CD4-positive, alpha-beta T cell treated with Interferon gamma for 1 hour (primary cell): Measurements from ENCODE around the gene METAP1D.
"Not testable (repeated sequence)": the region's sequence is repeated elsewhere in the genome, so short reads cannot be mapped to it uniquely, and the experiment has no call there.

Experiments used
- DNase-seq: peaks from one replicate; pipeline ENCODE4 v3.0.0-alpha.2; 2020

METAP1D gene

GRCh38 chr2:172105471-172106107 is 105.8 kb downstream of the METAP1D start:
- no peak for DNase-seq

GRCh38 chr2:172106108-172106961 is 106.6 kb downstream of the METAP1D start:
- no peak for DNase-seq

GRCh38 chr2:172107690-172108586 is 108.2 kb downstream of the METAP1D start:
- DNase-seq: no peak

GRCh38 chr2:172108587-172108930 is 108.8 kb downstream of the METAP1D start:
- no peak for DNase-seq

GRCh38 chr2:172109256-172109987 is 109.7 kb downstream of the METAP1D start:
- DNase-seq: no peak

GRCh38 chr2:172109988-172110811 is 110.4 kb downstream of the METAP1D start:
- DNase-seq: no peak

GRCh38 chr2:172113617-172114016 is 113.9 kb downstream of the METAP1D start:
- no peak for DNase-seq

GRCh38 chr2:172114176-172114575 is 114.4 kb downstream of the METAP1D start:
- DNase-seq: not testable (repeated sequence)

- no peak for DNase-seq
Measured at GRCh38 chr2:172114579-172114978, 114.8 kb downstream of the METAP1D start.

- no peak for DNase-seq
Measured at GRCh38 chr2:172116107-172116506, 116.4 kb downstream of the METAP1D start.

- DNase-seq: no peak
Measured at GRCh38 chr2:172119089-172119488, 119.3 kb downstream of the METAP1D start.

GRCh38 chr2:172120118-172120517 is 120.4 kb downstream of the METAP1D start:
- DNase-seq: no peak

- no peak for DNase-seq
Measured at GRCh38 chr2:172128484-172128883, 128.7 kb downstream of the METAP1D start.

GRCh38 chr2:172129404-172129803 is 129.7 kb downstream of the METAP1D start:
- DNase-seq: no peak
